ENCODE measurements around the gene ITIH6. TPM values are rescaled to one million over a fixed set of nuclear protein-coding genes. Genes with fewer than 3 reads are reported as not detected.
"Not testable (repeated sequence)": the region's sequence is repeated elsewhere in the genome, so short reads cannot be mapped to it uniquely, and the experiment has no call there.

ITIH6 gene
- total RNA-seq, 1 donor from 2014 or later, result not detected

DNA sequence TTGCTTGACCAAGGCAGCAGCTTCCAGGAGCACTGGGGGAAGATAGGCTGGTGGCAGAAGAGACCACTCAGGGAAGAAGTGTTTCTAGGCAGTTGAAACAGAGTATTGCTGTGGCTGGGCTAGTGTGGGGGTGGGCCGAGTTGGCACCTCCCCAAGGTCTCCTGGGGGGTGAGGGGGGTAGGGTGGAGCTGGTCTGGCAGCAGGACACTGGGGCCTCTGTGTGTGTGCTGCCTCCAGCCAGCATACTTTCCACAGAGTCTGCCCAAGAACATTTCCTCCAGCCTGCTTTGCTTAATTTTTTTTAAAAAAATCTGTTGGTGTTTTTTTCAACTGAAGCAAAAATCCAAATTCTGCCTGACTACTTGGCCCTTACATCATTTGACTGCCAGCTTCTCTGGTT, 4.0 kb downstream of the ITIH6 start:
- H3K4me3 ChIP-seq (ENCODE audit: insufficient read depth, low read depth, low read length), result no peak overlapping the region
- no peaks in the 10 kb centered on the region for H3K36me3 ChIP-seq (ENCODE audit: insufficient read depth, low read length)
- no peaks in the 10 kb centered on the region for H4K20me1 ChIP-seq (ENCODE audit: insufficient read depth, low read length)
- H3K27ac ChIP-seq (ENCODE audit: low read depth, low read length), result no peak overlapping the region
- no peaks in the 10 kb centered on the region for H3K9me3 Mint-ChIP-seq (ENCODE audit: unreplicated experiment)
- no peak overlapping the region for H3K4me3 Mint-ChIP-seq (ENCODE audit: unreplicated experiment)
- no peaks in the 10 kb centered on the region for H3K4me1 ChIP-seq (ENCODE audit: insufficient read depth, low read length)
- DNase-seq (ENCODE audit: low read depth) (no peak), FAIRE-seq (no peak)
- H3K36me3 Mint-ChIP-seq (ENCODE audit: low read depth, unreplicated experiment), result no peaks in the 10 kb centered on the region
- H3K9me3 ChIP-seq (ENCODE audit: insufficient read depth, low read depth, low read length), result no peaks in the 10 kb centered on the region
- no peak overlapping the region for H3K4me2 ChIP-seq (ENCODE audit: low read length)
- peaks cover 4% of the 10 kb centered on the region for H3K4me1 Mint-ChIP-seq (ENCODE audit: low read depth, unreplicated experiment)
- H3K27ac Mint-ChIP-seq (ENCODE audit: unreplicated experiment), result no peak overlapping the region
- no peak for TF ChIP-seq EZH2 (IDR thresholded peaks at IDR 0.05; ENCODE audit: insufficient read depth, low read length)
- H3K9ac ChIP-seq (ENCODE audit: low read length), result no peak overlapping the region
- H3K27me3 Mint-ChIP-seq (ENCODE audit: low read depth, unreplicated experiment), result no peaks in the 10 kb centered on the region
- no peaks in the 10 kb centered on the region for H3K27me3 ChIP-seq (ENCODE audit: insufficient read depth, low read length)
- no peak overlapping the region for H2AFZ ChIP-seq (ENCODE audit: low read depth, low read length)
- H3K79me2 ChIP-seq (ENCODE audit: insufficient read depth, low read length), result no peaks in the 10 kb centered on the region

DNA sequence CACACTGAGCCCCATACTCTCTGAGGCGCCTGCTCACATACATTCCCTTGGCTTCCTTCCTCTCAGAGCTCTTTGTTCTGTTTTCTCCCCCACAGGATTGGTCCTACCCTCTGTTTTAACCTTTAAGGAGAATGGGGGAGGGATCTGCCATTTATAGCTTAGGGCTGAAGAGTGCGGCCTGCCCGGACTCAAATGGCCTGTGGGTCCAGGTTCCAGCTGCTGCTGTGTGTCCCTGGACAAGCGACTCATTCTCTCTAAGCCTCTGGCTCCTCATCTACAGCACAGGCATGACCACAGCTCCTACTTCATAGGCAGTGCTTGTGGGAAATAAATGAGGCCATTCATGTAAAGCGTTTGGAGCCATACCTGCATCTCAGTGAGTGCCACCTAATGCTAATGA, 8.7 kb downstream of the ITIH6 start:
- H3K27me3 Mint-ChIP-seq (ENCODE audit: low read depth, unreplicated experiment); H3K4me3 ChIP-seq (ENCODE audit: insufficient read depth, low read depth, low read length); H3K36me3 Mint-ChIP-seq (ENCODE audit: low read depth, unreplicated experiment); H3K4me1 ChIP-seq (ENCODE audit: insufficient read depth, low read length); H3K27ac Mint-ChIP-seq (ENCODE audit: unreplicated experiment); H3K27me3 ChIP-seq (ENCODE audit: insufficient read depth, low read length); DNase-seq (ENCODE audit: low read depth); H3K9me3 Mint-ChIP-seq (ENCODE audit: unreplicated experiment); H3K79me2 ChIP-seq (ENCODE audit: insufficient read depth, low read length); FAIRE-seq; H3K27ac ChIP-seq (ENCODE audit: low read depth, low read length); H3K4me2 ChIP-seq (ENCODE audit: low read length); H3K4me1 Mint-ChIP-seq (ENCODE audit: low read depth, unreplicated experiment); H3K4me3 Mint-ChIP-seq (ENCODE audit: unreplicated experiment); H3K9me3 ChIP-seq (ENCODE audit: insufficient read depth, low read depth, low read length); H2AFZ ChIP-seq (ENCODE audit: low read depth, low read length); H3K9ac ChIP-seq (ENCODE audit: low read length); H3K36me3 ChIP-seq (ENCODE audit: insufficient read depth, low read length); H4K20me1 ChIP-seq (ENCODE audit: insufficient read depth, low read length): not testable (repeated sequence)

DNA sequence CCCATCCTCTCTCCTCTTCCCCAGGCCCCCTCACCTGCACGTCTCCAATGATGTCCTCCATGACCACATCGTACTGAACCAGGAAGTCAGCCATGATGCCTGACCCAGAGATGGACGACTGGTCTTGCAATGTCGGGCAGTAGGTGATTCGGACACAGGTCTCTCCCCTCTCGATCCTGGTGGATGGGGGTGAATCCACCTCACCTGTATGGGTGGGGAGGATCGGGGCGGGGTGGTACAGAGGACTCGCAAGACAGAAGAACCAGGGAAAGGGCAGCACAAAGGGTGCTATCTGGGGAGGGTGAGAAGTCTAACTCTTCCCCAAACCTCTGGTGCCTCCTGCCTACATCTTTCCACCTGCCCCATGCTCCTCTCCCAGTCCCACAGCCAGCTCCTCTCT, 9.6 kb downstream of the ITIH6 start:
- Histone ChIP-seq H3K9ac (ENCODE audit: low read length) (no peak overlapping the region), H3K27ac (ENCODE audit: low read depth, low read length) (no peak overlapping the region), H3K36me3 (ENCODE audit: insufficient read depth, low read length) (no peaks in the 10 kb centered on the region), H4K20me1 (ENCODE audit: insufficient read depth, low read length) (no peaks in the 10 kb centered on the region), H2AFZ (ENCODE audit: low read depth, low read length) (no peak overlapping the region), H3K4me1 (ENCODE audit: insufficient read depth, low read length) (no peaks in the 10 kb centered on the region), H3K79me2 (ENCODE audit: insufficient read depth, low read length) (no peaks in the 10 kb centered on the region), H3K9me3 (ENCODE audit: insufficient read depth, low read depth, low read length) (no peaks in the 10 kb centered on the region), H3K4me2 (ENCODE audit: low read length) (no peak overlapping the region), H3K4me3 (ENCODE audit: insufficient read depth, low read depth, low read length) (no peak overlapping the region), H3K27me3 (ENCODE audit: insufficient read depth, low read length) (no peaks in the 10 kb centered on the region)
- Mint-ChIP-seq H3K36me3 (ENCODE audit: low read depth, unreplicated experiment) (no peaks in the 10 kb centered on the region), H3K9me3 (ENCODE audit: unreplicated experiment) (peaks cover 4% of the 10 kb centered on the region), H3K27me3 (ENCODE audit: low read depth, unreplicated experiment) (peaks cover 2% of the 10 kb centered on the region), H3K4me3 (ENCODE audit: unreplicated experiment) (no peak overlapping the region), H3K4me1 (ENCODE audit: low read depth, unreplicated experiment) (peaks cover 5% of the 10 kb centered on the region), H3K27ac (ENCODE audit: unreplicated experiment) (no peak overlapping the region)
- no peak for FAIRE-seq
- TF ChIP-seq, protein P1, sequence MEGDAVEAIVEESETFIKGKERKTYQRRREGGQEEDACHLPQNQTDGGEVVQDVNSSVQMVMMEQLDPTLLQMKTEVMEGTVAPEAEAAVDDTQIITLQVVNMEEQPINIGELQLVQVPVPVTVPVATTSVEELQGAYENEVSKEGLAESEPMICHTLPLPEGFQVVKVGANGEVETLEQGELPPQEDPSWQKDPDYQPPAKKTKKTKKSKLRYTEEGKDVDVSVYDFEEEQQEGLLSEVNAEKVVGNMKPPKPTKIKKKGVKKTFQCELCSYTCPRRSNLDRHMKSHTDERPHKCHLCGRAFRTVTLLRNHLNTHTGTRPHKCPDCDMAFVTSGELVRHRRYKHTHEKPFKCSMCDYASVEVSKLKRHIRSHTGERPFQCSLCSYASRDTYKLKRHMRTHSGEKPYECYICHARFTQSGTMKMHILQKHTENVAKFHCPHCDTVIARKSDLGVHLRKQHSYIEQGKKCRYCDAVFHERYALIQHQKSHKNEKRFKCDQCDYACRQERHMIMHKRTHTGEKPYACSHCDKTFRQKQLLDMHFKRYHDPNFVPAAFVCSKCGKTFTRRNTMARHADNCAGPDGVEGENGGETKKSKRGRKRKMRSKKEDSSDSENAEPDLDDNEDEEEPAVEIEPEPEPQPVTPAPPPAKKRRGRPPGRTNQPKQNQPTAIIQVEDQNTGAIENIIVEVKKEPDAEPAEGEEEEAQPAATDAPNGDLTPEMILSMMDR (IDR thresholded peaks at IDR 0.05; ENCODE audit: insufficient read depth, low read depth, low read length), result no peak
- TF ChIP-seq EZH2 (IDR thresholded peaks at IDR 0.05; ENCODE audit: insufficient read depth, low read length), result no peak
- DNase-seq (ENCODE audit: low read depth), result no peak

DNA sequence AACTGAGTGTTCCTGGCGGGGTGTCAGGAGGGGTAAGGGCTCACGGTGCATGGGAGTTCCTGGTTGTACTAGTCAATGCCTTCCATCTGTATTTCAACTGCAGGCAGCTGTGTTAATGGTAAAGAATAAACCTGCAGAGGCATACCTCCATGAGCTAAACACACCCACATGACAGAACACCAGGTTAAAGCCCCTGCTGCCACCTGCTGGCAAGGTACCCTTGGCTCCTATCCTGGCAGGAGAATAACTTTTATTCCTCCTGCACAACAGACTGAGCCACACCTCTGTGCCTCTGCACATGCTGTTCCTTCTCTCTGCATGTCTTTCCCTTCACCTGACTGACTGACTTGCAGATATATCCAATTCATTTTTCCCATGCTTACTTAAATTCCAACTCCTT, 11.1 kb downstream of the ITIH6 start:
- Histone ChIP-seq H3K27me3 (ENCODE audit: insufficient read depth, low read length) (no peaks in the 10 kb centered on the region), H3K4me3 (ENCODE audit: insufficient read depth, low read depth, low read length) (no peak overlapping the region), H3K9ac (ENCODE audit: low read length) (no peak overlapping the region), H4K20me1 (ENCODE audit: insufficient read depth, low read length) (no peaks in the 10 kb centered on the region), H3K4me2 (ENCODE audit: low read length) (no peak overlapping the region), H3K79me2 (ENCODE audit: insufficient read depth, low read length) (no peaks in the 10 kb centered on the region), H3K4me1 (ENCODE audit: insufficient read depth, low read length) (no peaks in the 10 kb centered on the region), H3K36me3 (ENCODE audit: insufficient read depth, low read length) (no peaks in the 10 kb centered on the region), H3K27ac (ENCODE audit: low read depth, low read length) (no peak overlapping the region), H2AFZ (ENCODE audit: low read depth, low read length) (no peak overlapping the region), H3K9me3 (ENCODE audit: insufficient read depth, low read depth, low read length) (no peaks in the 10 kb centered on the region)
- Mint-ChIP-seq H3K9me3 (ENCODE audit: unreplicated experiment) (peaks cover 4% of the 10 kb centered on the region), H3K4me1 (ENCODE audit: low read depth, unreplicated experiment) (peaks cover 5% of the 10 kb centered on the region), H3K27ac (ENCODE audit: unreplicated experiment) (no peak overlapping the region), H3K27me3 (ENCODE audit: low read depth, unreplicated experiment) (peaks cover 2% of the 10 kb centered on the region), H3K4me3 (ENCODE audit: unreplicated experiment) (no peak overlapping the region), H3K36me3 (ENCODE audit: low read depth, unreplicated experiment) (no peaks in the 10 kb centered on the region)
- no peak for TF ChIP-seq EZH2 (IDR thresholded peaks at IDR 0.05; ENCODE audit: insufficient read depth, low read length)
- TF ChIP-seq, protein P1 (IDR thresholded peaks at IDR 0.05; ENCODE audit: insufficient read depth, low read depth, low read length), result no peak
- DNase-seq (ENCODE audit: low read depth) (no peak), FAIRE-seq (no peak)
